Activated T-cell treated with anti-CD3 and anti-CD28 coated beads for 48 hours (primary cell): ENCODE results near the gene SETD2.
"Not testable (repeated sequence)": the region's sequence is repeated elsewhere in the genome, so short reads cannot be mapped to it uniquely, and the experiment has no call there.

Experiments
- DNase-seq: peaks from one replicate; pipeline ENCODE4 v3.0.0-alpha.2; 2020; ENCODE audit warnings: low read depth

Gene SETD2

DNA sequence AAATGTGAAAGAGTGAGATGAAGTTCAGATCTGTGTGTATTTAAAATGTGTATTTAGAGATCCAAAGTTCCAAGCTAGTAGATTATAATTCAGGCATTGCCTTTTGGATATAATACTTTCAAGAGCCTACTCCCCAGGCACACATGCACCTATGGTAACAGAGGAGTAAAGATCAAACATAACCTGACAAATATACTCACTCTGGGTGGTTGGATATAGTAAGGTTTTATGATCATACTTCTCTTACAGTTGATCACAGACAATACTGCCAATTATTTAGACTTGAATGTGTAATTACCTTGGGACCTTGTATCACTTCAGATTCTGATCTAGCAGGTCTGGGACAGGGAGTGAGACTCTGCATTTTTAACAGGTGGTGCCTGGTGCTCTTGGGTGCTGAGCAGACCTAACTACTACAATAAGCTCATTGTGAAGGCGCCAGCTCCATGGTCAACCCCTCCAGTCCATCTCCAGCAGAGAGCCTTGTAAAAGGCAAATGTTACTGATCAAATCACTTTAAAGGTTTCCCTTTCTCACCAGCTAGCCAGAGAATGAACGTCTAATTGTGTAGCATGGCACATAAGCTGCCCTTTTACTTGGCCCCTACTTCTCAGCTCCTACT, 128.9 kb downstream of the SETD2 start:
- no peak for DNase-seq

DNA sequence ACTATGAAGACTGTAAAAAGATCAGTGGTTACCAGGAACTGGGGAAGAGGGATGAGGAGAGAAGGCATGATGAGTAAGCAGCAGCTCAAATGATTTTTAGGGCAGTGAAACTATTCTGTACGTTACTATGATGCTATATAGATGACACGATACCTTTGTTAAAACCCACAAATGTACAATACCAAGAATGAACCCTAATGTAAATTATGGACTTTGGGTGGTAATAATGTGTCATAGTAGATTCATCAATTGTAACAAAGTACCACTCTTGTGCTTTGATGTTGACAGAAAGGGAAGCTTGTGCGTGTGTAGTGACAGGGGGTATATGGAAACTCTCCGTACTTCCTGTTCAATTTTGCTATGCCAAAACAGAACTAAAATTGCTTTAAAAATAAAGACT, 132.9 kb downstream of the SETD2 start:
- DNase-seq = not testable (repeated sequence)

DNA sequence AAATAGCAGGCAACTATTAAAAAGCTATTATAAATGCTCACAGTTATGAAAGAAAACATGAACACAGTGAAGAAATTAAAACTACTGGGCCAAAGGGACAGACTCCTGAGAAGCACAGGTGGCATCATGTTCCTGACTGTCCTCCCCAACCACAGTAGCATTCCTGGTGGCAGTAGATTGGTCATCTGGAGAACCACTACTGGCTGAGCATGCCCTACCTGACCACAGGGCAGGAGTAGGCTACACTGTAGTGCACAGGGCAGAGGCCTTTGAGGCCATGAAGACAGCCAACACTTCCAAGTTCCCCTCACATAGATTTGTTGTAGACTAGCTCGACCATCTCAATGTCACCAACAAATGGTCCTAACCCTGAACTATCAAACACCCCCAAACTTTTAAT, 135.2 kb downstream of the SETD2 start:
- no peak for DNase-seq

DNA sequence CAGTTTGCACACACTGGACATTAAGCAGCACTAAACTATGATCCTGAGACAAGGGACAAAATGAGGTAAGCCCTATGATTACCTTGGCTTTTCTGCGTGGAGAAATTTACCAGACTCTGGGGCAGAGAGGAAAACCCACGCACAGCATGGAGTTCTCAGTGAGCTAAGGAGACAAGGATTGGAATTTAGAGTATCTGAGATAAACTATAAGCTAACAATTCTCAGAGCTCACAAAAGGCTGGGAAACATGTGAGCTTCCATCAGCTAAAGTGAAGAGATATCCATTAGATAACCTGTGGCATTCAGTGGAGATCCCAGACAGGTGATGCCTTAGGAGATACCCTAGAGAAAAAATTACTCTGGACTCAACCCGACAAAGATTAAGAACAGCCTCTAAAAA, 135.8 kb downstream of the SETD2 start:
- DNase-seq = no peak

DNA sequence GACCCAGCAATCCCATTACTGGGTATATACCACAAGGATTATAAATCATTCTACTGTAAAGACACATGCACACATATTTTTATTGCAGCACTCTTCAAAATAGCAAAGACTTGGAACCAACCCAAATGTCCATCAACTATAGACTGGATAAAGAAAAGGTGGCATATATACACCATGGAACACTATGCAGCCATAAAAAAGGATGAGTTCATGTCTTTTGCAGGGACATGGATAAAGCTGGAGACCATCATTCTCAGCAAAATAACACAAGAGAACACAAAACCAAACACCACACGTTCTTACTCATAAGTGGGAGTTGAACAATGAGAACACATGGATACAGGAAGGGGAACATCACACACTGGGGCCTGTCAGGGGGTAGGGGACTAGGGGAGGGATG, 137.5 kb downstream of the SETD2 start:
- DNase-seq = not testable (repeated sequence)

DNA sequence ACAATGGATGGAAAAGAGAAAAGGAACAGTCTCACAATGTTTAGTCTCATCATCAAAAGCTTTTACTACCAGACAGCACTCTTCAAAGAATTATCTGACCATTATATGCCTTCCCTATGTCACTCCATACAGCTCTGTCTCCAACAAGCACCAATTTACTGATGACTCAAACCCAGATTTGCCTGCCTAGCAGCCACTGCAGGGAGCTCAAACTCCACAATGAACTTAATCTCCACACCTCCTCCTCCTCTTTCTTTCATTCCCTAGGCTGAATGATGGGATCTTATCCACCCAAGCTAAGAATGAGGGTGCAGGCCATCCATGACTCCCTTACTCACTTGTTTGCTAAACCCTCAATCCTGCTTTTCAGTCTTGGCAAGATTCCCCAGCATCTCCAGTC, 139.0 kb downstream of the SETD2 start:
- no peak for DNase-seq

DNA sequence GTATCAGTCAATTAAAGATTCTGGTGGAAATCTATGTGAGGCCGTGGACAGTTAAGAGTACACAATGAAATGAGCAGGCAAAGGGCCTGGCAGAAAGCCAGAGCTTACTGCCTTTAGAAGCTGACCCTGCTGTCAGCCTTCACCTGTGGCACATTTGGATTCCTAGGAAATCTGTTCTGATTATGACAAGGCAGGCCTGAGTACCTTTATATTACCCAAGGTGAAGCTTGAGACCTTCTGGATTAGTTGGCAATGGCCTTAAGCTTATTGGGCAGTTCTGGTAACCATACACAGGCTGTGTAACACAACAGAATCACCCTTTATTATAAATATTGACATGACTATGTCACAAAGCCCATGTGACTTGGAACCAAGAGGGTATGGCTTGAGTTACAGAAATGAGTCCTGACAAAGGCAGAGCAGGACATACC, 141.3 kb downstream of the SETD2 start:
- no peak for DNase-seq

DNA sequence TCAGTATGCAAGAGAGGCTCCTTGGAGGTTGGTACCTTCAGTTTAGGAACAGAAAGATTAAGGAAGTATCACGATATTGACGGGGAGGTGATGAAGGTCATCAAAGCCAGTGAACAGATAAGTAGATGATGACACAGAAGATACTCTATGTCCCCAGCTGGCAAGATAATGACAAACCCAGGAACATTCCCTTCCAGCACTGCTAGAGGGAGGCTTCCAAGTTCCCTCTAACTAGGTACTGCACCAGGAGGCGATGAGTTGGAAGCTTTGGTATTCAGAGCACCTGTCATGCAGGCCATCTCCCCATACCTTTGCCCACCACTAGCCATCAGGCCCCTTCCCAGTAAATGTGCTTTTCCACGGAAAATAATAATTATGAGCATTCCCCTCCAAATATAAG, 143.6 kb downstream of the SETD2 start:
- no peak for DNase-seq

DNA sequence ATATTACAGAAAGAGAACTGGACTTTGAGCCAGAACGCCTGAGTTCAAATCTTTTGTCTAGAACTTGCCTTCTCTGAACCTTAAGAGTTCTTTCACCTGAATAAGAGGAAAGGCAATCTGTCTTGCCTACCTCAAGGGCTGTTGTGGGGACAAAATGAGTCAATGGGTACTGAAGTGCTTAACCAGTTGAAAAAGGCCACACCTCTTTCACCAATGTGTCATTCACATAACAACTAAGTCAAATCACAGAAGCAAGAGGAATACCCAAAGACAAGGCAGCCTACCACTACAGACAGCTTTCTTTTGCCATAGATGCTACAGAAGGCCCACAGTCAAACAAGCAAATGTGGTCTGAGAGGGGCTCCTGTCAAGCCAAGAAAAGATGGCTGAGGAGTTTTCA, 144.7 kb downstream of the SETD2 start:
- DNase-seq = no peak

DNA sequence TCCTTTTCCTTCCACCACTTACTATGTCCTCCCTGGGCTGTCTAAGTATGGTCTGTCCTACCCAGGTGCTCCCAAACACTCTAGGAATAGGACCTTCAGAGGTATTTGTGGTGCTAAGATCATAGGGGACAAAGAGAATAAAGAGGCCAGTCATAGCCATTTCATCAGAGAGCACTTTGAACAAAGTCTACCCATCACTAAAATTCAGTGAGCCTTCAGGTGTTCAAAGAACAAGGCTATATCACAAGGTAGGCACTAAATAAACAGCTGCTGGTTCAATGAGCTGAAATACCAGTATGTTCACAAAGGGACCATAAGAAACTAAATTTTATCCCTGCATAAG, 145.7 kb downstream of the SETD2 start:
- DNase-seq = no peak

DNA sequence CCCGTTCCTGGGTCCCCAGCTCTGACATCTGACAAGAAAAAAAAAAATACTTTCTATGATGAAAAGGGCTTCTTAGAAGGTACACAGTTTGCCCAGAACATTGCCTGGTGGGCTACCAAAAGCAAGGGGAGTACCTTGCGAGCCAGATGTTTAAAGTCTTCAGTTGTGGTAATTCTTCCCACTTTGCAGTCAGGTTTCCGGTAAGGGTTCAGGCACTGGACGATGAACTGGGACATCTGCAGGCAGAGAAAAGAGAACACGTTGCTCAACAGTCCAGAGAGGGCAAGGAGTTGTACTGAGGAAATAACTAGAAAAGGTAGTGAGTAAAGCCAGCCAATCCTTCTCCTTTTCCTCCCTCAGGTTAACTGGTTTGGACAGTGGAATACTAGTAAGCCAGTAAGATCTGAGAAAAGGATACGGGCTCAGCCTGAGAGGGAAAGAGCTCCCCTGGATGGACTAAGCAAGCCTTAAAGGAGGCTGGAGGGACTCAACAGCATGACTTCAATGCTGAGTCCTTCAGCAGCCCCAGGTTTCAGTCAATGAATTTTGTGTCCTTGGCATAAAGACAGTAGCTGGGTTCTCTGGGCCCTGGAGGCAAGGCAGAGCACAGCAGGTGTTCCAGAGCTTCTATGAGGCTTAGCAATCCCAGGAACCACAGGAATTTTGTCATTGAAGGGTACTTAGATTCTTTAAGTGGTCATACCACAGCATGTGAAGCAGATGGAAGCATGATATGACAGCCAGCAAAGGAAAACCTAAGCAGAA, 146.2 kb downstream of the SETD2 start:
- no peak for DNase-seq

DNA sequence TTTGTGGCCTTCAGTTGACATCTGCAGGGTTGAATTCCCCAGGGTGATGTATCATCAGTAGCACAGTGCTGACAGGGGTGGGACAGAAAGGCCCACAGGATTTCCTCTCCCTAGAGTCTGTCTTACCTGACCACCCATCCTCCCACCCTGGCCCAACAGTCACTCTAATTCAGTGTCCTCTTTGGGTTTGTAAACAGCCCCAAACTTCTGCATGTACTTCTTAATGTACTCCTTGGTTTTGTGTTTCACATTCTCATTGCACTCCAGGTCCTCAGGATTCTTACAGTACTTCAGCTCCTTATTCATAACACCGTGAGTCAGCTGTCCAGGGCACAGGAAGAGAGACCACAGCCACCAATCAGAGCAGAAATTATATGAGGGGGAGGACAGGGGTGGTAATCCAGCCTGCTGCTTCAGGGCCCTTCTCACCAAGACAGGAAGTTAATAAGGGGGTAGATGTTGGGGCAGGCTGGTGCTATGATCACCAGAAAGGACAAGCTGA, 146.9 kb downstream of the SETD2 start:
- DNase-seq = no peak

DNA sequence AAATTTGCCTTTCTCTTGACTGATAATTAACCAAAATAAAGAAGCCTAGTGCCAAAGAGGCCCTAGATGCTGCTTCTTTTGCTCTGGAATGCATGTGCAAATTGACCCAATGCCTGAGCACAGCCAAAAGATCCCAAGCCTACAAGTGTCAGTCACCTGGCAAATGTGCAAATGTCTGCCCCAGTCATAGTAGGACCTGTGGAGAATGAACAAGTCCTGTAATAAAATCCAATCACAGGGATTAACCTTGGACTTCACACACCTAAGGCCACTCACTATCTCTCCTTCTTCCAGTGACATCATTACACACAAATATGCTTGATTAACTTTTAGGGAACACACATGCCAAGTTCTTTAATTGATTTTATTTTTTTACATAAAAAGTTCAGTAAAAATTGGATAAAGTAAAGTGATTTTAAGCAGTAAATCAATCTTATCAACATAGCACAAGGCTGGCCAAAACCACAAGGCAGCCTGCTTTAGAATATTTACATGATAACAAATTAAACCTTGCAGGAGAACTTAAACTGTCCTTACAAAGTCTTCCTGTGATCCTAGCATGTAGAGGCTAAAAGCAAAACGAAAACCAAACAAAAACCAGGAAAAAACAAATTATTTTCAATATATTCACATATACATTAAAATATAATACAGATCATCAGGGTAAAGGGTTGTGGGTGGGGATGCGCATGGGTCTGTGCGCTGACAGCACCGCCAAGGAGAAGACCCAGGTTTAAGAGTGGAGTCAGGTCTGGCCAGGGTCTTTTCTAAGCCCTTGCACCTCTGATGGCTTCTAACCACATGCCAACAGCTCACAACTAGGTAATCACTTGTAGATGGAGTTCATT, 147.6 kb downstream of the SETD2 start:
- DNase-seq = no peak

DNA sequence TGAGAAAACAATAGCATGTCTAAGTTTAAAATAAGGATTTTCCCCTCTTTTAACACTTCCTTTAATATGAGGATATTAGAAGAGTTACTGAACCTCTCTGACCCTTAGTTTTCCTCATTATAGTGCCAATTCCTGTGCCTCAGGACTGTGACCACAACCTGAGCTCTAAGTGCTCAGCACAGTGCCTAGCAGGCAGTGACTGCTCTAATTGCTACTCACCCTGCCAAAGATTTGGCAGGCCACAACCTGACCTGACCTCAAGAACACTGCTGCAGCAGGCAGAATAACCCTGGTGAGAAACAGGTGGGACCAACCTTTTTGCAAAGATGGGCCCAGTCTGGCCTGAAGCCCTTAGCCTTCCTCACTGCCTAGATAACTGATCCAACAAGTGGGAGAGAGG, 148.8 kb downstream of the SETD2 start:
- no peak for DNase-seq

DNA sequence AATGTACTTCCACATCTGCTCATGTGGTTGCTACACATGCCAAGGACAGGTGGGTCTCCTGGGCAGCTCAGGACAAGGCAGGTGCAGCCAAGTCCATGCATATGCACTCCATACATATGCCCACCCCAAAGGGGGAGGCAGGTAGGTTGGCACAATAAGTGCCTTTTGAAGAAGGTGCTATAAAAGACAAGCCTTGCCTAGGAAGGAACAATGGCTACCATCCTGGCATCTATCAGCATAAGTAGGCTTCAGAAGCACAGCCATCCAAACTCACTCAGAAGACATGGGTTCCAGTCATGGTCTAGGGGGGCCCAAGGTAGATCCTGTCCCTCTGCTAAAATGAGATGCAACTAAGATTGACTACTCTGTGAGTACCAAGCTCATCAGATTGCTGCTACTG, 149.9 kb downstream of the SETD2 start:
- no peak for DNase-seq

DNA sequence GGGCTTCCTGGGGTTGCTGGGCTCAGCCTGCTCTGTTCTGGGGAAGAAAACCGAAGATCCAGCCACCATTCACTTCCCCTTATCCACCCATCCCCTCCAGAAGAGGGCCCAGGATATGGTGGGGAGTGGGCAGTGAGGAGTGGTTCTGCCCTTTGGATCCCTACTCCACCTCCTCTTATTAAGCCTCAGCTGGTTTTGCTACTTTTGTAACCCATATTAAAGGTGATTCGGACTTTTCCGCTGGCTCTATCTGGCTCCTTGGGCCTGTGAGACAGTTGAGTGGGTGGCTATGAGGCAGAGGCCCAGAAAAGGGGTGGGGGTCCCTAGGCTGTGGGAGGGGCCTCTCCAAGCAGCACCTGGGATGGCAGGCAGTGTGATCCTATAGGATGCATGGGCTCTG, 150.7 kb downstream of the SETD2 start:
- DNase-seq = no peak

DNA sequence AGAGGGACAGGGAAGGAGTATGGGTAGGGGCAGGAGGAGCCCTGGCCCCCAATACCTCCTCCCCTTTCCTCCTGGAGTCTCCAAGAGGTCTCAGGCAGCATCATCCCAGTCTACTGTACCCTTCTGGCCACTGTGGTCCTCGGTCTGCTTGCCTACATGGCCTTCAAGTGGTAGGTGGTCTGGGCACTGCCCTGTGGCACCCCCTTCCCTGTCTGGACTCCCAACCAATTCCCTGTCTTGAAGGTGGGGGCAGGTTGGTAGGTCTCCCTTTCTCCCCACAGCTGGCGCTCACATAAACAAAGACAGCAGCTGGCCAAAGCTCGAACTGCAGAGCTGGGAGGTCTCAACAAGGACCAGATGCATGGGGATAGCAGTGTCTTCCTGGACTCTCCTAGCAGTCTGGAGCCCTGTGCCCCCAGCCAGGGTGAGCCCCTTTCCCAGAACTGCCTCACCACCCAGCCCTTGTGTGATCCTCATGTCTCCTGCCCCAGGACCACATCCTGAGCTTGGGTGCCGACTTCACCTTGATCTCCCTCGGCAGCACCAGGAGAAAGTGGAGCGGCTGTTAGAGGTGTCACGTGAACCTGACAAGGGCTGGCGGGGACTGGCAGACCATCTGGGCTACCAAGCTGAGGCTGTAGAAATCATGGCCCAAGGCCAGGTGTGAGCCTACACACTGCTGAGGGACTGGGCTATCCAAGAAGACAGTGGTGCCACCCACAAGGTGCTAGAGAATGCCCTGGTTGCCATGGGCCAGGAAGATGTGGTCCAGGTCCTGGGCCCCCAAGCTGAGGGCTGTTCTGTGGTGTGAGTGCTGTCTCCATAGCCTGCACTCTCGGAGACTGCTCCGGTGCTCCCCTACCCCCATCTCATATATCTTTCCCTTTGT, 151.3 kb downstream of the SETD2 start:
- no peak for DNase-seq

DNA sequence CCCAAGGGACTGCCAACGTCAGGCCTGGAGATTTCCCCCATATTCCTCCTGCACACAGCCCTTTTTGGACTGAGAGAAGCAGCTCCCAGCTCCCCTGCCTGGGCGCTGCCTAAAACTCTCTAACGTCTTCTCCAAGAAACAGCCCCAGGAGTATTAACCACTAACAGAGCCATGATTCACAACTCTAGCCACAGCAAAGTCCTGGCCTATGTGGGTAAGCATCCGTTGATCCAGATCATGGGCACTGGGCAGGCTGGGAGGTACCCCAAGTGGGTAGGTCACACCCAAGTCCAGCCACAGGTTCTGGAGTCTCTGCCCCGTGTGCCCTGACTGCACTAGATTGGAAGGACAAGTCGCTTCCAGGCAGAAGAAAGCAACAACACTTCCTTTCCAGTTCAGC, 152.5 kb downstream of the SETD2 start:
- DNase-seq = no peak

DNA sequence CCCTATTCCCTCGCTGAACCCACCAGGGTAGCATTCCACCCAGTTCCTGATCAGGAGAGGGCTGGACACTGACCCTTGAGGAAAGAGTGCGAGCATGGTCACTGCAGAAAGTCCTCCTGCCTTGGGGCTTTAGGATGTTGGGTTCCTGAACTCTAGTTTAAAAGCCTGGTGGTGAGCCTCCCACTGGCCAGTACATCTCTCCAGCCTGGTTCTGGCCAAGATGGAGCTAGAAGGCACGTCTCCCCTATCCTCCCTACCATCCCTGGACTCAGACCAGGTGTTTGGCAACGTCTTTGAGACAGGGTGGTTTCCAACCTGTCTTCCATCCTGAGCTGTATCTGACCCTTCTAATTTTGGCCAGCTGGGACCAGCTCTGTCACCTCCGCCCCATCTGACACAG, 153.0 kb downstream of the SETD2 start:
- DNase-seq = no peak

DNA sequence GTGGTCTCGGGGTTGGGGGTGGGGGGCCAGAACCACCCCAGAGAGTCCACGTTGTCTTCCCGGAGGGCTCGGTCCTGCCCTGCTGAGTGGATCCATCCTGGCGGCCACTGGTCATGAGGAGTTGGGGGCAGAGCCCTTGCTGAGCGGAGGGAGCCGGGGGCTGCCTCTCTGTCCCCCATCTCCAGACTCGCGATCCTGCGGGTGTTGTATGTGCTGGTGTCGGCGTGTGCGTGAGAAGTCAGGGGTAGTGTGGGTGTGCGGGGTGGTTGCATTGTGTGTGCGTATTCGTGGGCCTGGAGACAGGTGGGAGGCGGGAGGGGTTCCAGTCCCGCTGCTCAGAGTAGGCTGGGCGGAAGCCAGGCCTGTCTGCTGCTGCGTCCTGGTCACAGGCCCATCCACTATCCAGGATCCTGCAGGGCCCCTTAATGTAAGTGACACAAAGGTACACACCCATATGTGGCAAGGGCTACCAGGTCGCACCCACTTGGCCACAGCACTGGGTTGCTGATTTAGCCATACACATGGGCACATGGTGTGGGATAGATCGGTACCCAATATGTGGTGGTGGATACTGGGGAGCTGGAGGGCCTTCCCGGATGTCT, 153.7 kb downstream of the SETD2 start:
- no peak for DNase-seq
